Measurements from ENCODE around the gene LY6G6D. TPM values are rescaled to one million over a fixed set of nuclear protein-coding genes. Genes with fewer than 3 reads are reported as not detected.
A peak's percentile ranks its signal among the peaks of the same experiment; 100 is the strongest.

LY6G6D gene
- total and polyA plus RNA-seq, 2 of the 13 experiments (the other 11 are each of a cell fraction or from before 2014, with no cell fraction given): not detected

DNA sequence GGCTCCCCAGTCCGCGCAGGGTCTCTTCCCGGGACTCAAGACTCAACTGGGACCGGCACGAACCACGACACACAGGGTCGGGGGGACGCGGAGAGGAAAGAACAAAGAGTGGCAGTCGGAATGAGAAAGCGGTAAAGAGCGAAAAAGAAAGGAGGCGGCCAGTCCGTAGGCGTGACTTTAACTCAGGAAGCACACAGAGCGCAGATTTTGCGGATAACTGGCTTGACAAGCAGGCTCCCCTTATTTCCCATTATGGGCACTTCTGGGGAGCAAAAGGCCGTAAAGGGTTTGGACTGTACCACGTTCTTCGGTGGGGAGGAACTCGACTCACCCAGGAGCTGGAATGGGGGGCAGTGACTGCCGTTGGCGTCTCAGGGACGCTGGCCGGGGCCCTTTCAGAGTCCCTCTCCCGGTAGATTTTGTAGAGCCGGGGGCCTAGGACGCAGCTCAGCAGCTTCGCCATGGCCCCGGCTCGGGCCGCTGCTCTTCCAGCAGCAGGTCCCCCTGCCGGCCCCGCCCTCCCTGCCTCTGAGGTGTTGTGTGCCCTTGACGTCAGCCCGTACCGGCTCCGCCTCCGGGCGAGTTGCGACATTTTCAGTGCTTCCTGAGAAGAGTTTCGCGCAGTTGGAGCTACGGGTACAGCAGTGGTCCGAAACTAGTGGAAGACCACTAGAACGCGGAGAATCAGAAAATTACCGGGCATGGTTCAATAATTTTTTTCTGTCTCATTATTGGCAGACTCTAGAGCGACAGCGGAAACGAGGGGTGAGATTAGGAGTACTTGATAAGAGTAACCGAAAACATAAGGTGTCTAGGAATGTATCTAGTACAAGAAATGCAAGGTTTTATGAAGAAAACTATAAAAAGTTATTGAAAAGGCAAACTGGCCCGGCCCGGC, 12.1 kb upstream of the LY6G6D start, which contains the start of gene ABHD16A (continued):
- TF ChIP-seq ZGPAT (CRISPR knock-in tag; IDR thresholded peaks at IDR 0.05): peak; percentile 96
- TF ChIP-seq IRF2 (CRISPR knock-in tag; IDR thresholded peaks at IDR 0.05): peak; percentile 81
- no peak for TF ChIP-seq XBP1 (CRISPR knock-in tag; IDR thresholded peaks at IDR 0.05)
- TF ChIP-seq ZFP91 (CRISPR knock-in tag; IDR thresholded peaks at IDR 0.05; ENCODE audit: borderline replicate concordance): peak; percentile 94
- TF ChIP-seq ZNF124 (CRISPR knock-in tag; IDR thresholded peaks at IDR 0.05): 0 out of 2 replicates have a peak, but pooled peaks have one; percentile 59
- TF ChIP-seq PAF1 (CRISPR knock-in tag; IDR thresholded peaks at IDR 0.05): no peak
- no peak for TF ChIP-seq TBP (CRISPR knock-in tag; IDR thresholded peaks at IDR 0.05)
- no peak for TF ChIP-seq KLF15 (CRISPR knock-in tag; IDR thresholded peaks at IDR 0.05; ENCODE audit: borderline replicate concordance)
- TF ChIP-seq, protein P1, sequence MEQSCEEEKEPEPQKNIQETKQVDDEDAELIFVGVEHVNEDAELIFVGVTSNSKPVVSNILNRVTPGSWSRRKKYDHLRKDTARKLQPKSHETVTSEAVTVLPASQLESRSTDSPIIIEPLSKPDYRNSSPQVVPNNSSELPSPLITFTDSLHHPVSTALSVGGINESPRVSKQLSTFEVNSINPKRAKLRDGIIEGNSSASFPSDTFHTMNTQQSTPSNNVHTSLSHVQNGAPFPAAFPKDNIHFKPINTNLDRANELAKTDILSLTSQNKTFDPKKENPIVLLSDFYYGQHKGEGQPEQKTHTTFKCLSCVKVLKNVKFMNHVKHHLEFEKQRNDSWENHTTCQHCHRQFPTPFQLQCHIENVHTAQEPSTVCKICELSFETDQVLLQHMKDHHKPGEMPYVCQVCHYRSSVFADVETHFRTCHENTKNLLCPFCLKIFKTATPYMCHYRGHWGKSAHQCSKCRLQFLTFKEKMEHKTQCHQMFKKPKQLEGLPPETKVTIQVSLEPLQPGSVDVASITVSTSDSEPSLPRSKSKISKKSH (CRISPR knock-in tag; IDR thresholded peaks at IDR 0.05; ENCODE audit: borderline replicate concordance): peak; percentile 68; the same call in 1 of the 2 replicates
- peak; percentile 60 for TF ChIP-seq UBTF (CRISPR knock-in tag; IDR thresholded peaks at IDR 0.05)
- TF ChIP-seq CBFB (CRISPR knock-in tag; IDR thresholded peaks at IDR 0.05): peak; percentile 55; the same call in 1 of the 2 replicates
- TF ChIP-seq TIGD3 (CRISPR knock-in tag; IDR thresholded peaks at IDR 0.05; ENCODE audit: borderline replicate concordance): no peak; the same call in 1 of the 2 replicates
- TF ChIP-seq ZNF576 (CRISPR knock-in tag; IDR thresholded peaks at IDR 0.05): no peak
- TF ChIP-seq ZSCAN20 (CRISPR knock-in tag; IDR thresholded peaks at IDR 0.05; ENCODE audit: borderline replicate concordance): peak; percentile 36; the same call in 1 of the 2 replicates
- peak; percentile 62; the same call in 1 of the 2 replicates for TF ChIP-seq GFI1 (CRISPR knock-in tag; IDR thresholded peaks at IDR 0.05; ENCODE audit: borderline replicate concordance)
- no peak for TF ChIP-seq KAT2B (IDR thresholded peaks at IDR 0.05; ENCODE audit: borderline replicate concordance, low read depth, low read length)
- peak; percentile 68 for TF ChIP-seq NCOA2 (CRISPR knock-in tag; IDR thresholded peaks at IDR 0.05)
- TF ChIP-seq, protein P2, sequence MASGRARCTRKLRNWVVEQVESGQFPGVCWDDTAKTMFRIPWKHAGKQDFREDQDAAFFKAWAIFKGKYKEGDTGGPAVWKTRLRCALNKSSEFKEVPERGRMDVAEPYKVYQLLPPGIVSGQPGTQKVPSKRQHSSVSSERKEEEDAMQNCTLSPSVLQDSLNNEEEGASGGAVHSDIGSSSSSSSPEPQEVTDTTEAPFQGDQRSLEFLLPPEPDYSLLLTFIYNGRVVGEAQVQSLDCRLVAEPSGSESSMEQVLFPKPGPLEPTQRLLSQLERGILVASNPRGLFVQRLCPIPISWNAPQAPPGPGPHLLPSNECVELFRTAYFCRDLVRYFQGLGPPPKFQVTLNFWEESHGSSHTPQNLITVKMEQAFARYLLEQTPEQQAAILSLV (CRISPR knock-in tag; IDR thresholded peaks at IDR 0.05; ENCODE audit: borderline replicate concordance): no peak; the same call in 1 of the 2 replicates

Measured in HepG2 (cell line).